GM19035 (cell line): ENCODE measurements around the gene EPHX1.

Experiments
- ATAC-seq: cut with Tn5 transposase; IDR thresholded peaks from one replicate; pipeline ENCODE4 v1.9.1; 2021; ENCODE audit not compliant: unreplicated experiment

EPHX1 gene

DNA sequence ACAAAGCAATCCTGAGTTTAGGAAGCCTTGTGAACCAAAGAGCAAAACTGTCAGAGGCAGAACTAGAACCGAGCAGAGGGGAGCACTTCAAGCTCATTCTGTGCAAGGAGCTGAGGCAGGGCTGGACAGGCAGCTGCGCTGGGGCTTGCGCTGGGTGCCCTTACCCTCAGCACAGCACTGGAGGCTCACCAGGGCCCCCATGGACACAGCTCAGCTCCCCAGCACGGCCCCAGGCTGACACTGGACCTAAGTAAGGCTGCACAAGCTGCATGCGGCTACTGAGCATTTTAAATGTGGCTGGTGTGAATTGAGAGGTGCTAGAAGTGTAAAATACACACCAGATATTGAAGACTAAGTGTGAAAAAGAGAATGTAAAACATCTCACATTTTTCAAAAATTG, 50.2 kb downstream of the EPHX1 start:
- no peak for ATAC-seq

DNA sequence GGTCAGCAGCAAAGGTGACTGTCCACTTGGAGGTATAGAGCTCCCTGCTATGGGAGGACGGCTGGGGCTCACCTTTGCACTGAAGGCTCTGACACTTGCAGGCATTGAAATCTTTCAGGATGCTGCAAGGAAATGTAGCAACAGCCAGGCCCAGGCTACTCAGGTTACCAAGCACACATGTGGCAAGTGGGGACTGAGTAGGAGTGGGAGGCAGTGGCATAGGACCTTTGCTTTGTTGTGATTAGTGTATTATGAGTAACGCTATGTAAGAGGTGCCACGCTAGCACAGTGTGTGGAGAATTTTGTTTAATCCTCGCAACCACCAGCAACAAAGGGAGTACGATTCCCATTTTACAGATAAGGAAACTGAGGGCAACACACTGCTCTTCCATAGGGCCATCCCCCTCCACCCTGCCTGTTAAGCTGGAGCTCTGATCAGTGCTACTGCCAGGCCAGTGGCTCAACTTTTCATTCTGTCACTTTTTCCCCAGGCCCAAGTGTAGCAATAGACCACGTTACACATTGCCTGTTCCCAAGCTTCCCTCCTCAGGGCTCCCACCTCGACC, 51.0 kb downstream of the EPHX1 start:
- no peak for ATAC-seq

GRCh38 chr1:225861834-225862580, 52.1 kb downstream of the EPHX1 start:
- ATAC-seq, result no peak

- ATAC-seq, result no peak
These were observed 52.6 kb downstream of the EPHX1 start for GRCh38 chr1:225862581-225862950.

DNA sequence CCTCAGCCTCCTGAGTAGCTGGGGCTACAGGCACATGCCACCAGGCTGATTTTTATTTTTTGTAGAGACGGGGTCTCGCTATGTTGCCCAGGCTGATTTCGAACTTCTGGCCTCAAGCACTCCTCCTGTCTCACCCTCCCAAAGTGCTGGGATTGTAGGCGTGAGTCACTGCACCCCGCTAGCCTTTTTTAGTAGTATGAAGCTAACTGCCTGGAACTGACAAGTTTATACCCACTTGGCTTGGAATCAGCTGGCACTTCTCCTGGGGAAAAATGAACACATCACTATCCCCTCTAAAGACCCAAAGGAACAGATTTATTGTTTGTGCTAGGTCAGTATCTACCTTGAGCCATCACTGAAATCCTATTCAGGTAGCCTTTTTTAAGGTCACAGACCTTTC, 53.2 kb downstream of the EPHX1 start:
- ATAC-seq, result no peak

GRCh38 chr1:225865514-225865913, 55.6 kb downstream of the EPHX1 start:
- no peak for ATAC-seq

DNA sequence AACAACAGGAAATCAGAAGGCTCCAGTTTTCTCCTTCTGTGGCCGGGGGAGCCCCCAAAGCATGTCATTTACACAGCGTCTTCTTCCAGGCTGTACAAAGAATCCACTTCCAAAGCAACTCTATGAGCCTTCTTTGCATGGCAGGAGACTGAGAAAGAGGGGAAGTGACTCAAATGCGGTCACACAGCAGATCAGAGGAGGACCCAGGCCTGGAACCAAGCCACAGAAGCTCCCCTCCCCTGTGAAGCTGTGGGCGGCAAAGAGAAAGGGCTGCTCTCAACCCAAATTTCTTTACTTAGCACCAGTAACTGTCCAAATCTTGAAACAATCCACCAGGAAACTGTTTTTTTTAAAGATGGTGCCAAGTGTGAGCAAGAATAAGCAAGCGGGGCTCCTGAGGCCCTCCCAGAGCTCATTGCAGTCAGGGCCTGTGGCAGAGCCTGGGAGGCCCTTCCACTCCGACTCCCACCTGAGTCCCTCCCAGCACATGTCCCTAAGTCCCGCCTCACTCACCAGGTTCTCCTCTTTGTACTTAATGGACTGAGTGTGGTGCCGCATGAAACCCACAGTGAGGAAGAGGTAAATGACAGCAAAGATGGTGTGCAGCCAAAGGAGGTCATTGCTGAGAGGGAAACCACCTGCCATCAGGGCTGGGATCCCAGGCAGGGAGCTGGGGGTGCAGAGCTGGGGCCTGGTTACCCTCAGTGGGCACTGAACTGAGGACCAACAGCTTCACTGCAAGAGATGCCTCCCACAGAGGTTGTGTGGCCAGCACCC, 56.3 kb downstream of the EPHX1 start:
- ATAC-seq, result no peak

DNA sequence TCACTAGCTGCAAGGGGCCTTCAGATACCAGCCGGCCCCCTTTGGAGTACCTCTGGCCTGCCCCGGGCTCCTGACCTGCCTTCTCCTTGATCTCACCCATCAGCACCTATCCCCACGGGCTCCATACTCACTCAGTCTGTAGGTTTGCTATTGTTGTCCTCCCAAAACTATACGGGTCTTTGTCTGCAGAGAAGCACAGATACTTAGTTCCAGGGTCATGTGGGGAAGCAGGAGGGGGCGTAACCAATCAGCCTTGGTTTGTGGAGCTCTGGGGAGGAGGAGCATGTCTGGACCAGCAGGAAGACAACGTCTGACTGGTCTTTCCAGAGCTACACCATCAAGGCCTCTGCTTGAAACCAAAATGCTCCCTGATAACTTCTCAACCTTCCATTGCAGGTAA, 57.1 kb downstream of the EPHX1 start:
- ATAC-seq, result no peak

DNA sequence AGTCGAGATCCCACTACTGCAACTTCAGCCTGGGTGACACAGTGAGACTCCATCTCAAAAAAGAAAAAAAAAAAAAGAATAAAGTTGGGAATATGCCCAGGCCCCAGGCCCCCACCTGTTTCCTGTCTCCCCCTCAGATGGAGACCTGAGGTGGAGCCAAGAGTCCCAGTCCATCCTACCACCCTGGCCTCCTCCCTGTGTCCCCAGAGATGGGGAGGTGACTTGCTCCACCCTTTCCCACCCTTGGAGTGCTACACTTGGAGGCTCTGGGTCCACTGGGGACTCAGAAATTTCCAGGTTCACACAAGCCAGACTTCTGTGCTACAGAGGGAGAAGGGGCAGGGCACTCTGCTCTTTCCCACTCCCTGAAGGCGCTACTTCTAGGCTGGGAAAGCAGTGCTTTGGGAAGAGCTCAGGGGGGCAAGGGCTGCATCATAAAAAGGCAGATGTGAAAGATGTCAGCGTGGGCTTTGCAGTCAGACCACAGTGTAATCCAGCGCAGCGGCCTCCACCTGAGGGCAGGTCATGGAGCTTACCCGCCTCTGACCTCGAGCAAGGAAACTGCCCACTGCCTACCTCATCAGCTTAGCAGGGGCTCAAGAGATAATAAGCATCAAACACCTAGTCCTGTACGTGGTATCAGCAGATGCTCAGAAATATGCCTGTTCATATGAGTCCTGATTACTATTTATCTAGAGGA, 58.9 kb downstream of the EPHX1 start:
- no peak for ATAC-seq

GRCh38 chr1:225870911-225871310, 61.0 kb downstream of the EPHX1 start:
- no peak for ATAC-seq

DNA sequence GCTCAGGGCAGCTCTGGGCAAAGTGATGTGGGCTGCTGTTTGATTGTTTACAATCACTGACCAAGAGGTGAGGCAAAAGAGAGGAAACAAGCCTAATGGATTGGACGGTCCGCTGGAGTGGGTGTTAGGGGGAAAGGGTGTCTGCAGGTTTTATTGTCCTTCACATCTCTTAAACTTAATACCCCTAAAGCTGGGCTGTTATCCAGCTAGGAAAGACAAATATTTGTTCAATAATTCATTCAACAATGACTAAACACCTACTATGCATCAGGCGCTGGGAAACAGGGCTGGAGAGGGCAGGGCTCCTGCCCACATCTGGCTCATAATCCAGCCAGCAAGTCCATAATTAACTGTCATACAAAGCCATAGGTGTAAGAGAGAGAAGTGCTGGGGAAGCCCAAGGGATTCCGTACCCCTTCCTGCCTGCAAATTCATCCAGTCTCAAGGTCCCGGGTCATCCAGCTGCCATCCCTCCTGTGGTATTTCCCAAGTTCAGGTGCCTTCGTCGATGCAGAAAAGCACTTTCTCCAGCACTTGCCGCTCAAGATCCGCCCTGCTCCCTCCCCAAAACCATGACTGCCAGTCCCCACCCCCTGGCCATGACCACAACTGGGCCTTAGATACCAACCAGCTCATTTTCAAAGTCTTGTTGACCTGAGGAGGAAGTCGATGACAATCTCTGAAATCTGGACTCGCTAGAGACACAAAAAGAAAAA, 61.6 kb downstream of the EPHX1 start:
- ATAC-seq, result no peak

DNA sequence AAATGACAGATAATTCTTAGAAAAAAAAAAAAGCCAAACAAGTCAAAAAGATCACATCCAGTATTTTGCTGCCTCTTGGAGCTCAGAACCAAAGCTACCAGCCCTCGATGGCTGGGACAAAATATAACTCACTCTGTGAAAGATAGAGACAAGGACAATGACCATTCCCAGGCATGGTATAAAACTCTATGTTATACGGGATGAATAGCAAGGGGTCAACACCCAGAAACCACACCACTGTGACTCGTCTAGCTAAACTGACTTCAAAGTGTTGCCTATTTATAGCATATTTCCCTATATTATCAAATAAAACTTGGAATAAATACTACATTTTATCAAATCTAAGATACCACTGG, 62.1 kb downstream of the EPHX1 start:
- ATAC-seq, result no peak

- ATAC-seq, result no peak
These were observed 63.4 kb downstream of the EPHX1 start for GRCh38 chr1:225873281-225873850.

- ATAC-seq, result no peak
These were observed 64.5 kb downstream of the EPHX1 start for GRCh38 chr1:225874431-225874830.

- no peak for ATAC-seq
These were observed 65.3 kb downstream of the EPHX1 start for GRCh38 chr1:225875044-225875815.

- ATAC-seq, result no peak
These were observed 67.1 kb downstream of the EPHX1 start for GRCh38 chr1:225876900-225877510.

DNA sequence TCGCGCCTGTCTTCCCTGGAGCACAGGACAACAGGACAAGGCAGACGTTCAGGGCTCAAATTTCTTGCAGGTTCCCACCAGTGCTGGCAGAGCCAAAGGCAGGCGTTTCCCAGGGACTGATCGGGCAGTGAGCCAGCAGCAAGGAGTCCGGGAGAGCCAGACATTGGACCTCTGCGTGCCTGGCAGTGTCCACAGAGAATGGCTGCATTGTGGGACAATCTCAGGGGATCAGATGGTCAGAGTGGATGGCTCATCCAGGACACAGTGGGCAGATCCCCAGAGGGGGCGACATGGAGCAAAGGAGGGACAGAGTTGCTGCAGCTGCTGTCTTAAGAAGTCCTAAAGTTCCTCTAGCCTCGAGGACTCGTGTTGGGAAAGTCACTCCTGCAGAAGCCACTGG, 67.7 kb downstream of the EPHX1 start:
- ATAC-seq, result no peak

DNA sequence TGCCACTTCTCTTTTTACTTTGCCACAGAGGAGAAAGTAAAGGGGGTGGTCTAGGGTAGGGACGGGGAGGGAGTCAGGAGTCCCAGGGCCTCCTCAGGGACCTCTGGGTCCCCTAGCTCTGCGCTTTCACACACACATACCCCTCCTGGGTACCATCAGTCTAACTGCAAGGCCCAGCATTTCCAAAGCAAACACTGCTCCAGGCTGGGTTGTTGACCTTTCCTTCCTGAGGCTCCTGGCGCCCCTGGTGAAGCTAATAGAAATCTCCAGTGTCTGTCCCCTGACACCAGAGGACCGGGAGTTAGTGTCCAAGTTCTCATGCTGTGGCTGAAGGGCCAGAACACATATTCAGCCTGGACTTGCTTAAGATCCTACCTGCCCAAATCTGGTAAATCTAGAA, 68.4 kb downstream of the EPHX1 start:
- no peak for ATAC-seq

DNA sequence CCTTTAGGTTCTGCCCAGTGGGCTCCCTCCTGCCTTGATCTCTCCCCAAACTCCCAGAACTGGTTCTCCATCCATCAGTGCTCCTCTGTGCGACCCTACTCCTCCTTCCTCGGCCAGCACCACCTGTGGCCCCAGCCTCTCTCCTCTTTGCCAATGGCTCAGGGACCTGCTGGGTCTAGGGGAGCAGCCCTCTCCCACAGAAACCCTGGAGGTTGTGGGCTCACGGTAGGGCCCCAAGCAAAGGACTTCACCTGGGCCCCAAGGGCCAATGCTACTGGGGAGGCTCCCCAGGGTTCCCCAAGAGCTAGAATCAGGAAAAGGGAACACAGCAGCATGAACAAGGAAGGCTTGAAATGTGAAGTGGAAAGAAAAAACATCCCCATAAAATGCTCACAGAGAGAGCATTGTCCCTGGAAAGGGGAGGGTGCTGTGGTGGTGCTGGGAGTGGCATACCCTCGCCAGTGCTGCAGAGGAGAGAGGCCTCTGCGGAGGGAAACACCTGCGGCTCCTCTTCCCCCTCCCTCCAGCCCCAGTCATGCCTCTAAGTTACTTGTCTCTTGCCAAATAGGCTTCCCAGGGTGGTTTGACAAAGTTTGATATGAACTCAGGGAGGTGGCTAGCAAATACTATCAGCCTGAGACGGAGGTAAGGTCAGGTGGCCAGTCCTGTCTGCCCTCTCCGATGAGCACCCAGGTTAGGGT, 69.7 kb downstream of the EPHX1 start:
- no peak for ATAC-seq
